HG03175 (cell line): Measurements from ENCODE around the gene STING1.

Experiments
- ATAC-seq: cut with Tn5 transposase; IDR thresholded peaks from one replicate; pipeline ENCODE4 v1.9.1; 2021; ENCODE audit warnings: mild to moderate bottlenecking, moderate library complexity; ENCODE audit not compliant: unreplicated experiment

STING1 gene

GRCh38 chr5:139468421-139468931, 14.1 kb downstream of the STING1 start:
- no peak for ATAC-seq

- ATAC-seq = no peak
Measured at GRCh38 chr5:139462586-139463276, 19.8 kb downstream of the STING1 start, which contains the start of gene ECSCR. Gene ECSCR (minus strand): TSS chr5:139462743. CDS start chr5:139462670, 73 bp downstream.

- no peak for ATAC-seq
Measured at GRCh38 chr5:139461698-139462097, 20.9 kb downstream of the STING1 start.

GRCh38 chr5:139461176-139461575, 21.4 kb downstream of the STING1 start:
- no peak for ATAC-seq

GRCh38 chr5:139460455-139460854, 22.1 kb downstream of the STING1 start:
- no peak for ATAC-seq

GRCh38 chr5:139459451-139459934, 23.1 kb downstream of the STING1 start:
- ATAC-seq = peak; percentile 27

- ATAC-seq = peak; percentile 75
Measured at GRCh38 chr5:139458580-139459407, 23.8 kb downstream of the STING1 start.

- ATAC-seq = no peak
Measured at GRCh38 chr5:139457653-139458306, 24.8 kb downstream of the STING1 start.

- no peak for ATAC-seq
Measured at GRCh38 chr5:139457241-139457640, 25.3 kb downstream of the STING1 start.

- ATAC-seq = no peak
Measured at GRCh38 chr5:139456776-139457175, 25.8 kb downstream of the STING1 start.

- ATAC-seq = no peak
Measured at GRCh38 chr5:139454568-139455290, 27.8 kb downstream of the STING1 start.

GRCh38 chr5:139453683-139454567, 28.6 kb downstream of the STING1 start:
- no peak for ATAC-seq

GRCh38 chr5:139451878-139452660, 30.5 kb downstream of the STING1 start:
- no peak for ATAC-seq

- no peak for ATAC-seq
Measured at GRCh38 chr5:139451176-139451575, 31.4 kb downstream of the STING1 start.

- no peak for ATAC-seq
Measured at GRCh38 chr5:139446956-139447779, 35.4 kb downstream of the STING1 start.

GRCh38 chr5:139445325-139446170, 37.0 kb downstream of the STING1 start:
- no peak for ATAC-seq

- no peak for ATAC-seq
Measured at GRCh38 chr5:139443831-139444453, 38.6 kb downstream of the STING1 start.
